Right renal pelvis (tissue), 4 donors: ENCODE measurements around the gene LACTBL1. TPM values are rescaled to one million over a fixed set of nuclear protein-coding genes. Genes with fewer than 3 reads are reported as not detected.

Source experiments
- DNase-seq, 4 donors: peaks; one replicate each; pipeline ENCODE4 v3.0.0-alpha.2; 2013; ENCODE audit warnings: low read depth in 4 of 4, low spot score in 3 of 4, missing footprints in 1 of 4
- polyA plus RNA-seq, 4 donors: library from polyadenylated mRNA; unstranded; fragments of 120-200 nt; gene quantifications; one replicate each; pipeline ENCODE4 v1.2.1, GENCODE V29; 2013; ENCODE audit not compliant: insufficient read length in 4 of 4

The LACTBL1 gene
- polyA plus RNA-seq, 4 donors, result 0.04 TPM; not detected in 3

- DNase-seq, result no peak
These were observed 57.9 kb downstream of the LACTBL1 start for GRCh38 chr1:22914633-22915217.

- no peak for DNase-seq
These were observed 58.5 kb downstream of the LACTBL1 start for GRCh38 chr1:22914156-22914555.

- DNase-seq, result no peak
These were observed 59.1 kb downstream of the LACTBL1 start for GRCh38 chr1:22913421-22914141.

- no peak for DNase-seq
These were observed 60.4 kb downstream of the LACTBL1 start for GRCh38 chr1:22912311-22912710.

- no peak for DNase-seq
These were observed 61.5 kb downstream of the LACTBL1 start for GRCh38 chr1:22910986-22911651.

- no peak for DNase-seq
These were observed 62.4 kb downstream of the LACTBL1 start for GRCh38 chr1:22910286-22910685.

- no peak for DNase-seq
These were observed 63.7 kb downstream of the LACTBL1 start for GRCh38 chr1:22908880-22909426.

GRCh38 chr1:22907528-22907927, 65.1 kb downstream of the LACTBL1 start:
- no peak for DNase-seq

- DNase-seq, result no peak
These were observed 65.7 kb downstream of the LACTBL1 start for GRCh38 chr1:22906968-22907367.

GRCh38 chr1:22903113-22903512, 69.6 kb downstream of the LACTBL1 start:
- DNase-seq, result no peak

Other genes starting within 250 kb of the LACTBL1 start
- gene TEX46, start 43.0 kb upstream of the LACTBL1 start, polyA plus RNA-seq, result under 1 TPM in 1 of 4 donors, not detected in 3; 0.25 TPM
- 100 to 1,000 TPM; 124 to 133 (median 128) TPM for gene KDM1A, start 46.6 kb upstream of the LACTBL1 start, polyA plus RNA-seq
- 10 to 100 TPM; 29.6 to 36.9 (median 35.4) TPM for gene LUZP1, start 196.0 kb upstream of the LACTBL1 start, polyA plus RNA-seq
- under 1 TPM; 0.21 to 0.44 (median 0.37) TPM for gene HTR1D, start 244.6 kb upstream of the LACTBL1 start, polyA plus RNA-seq